A549 treated with DMSO at 1 μM for 4 hours (cell line): Measurements from ENCODE around the gene ITK. TPM values are rescaled to one million over a fixed set of nuclear protein-coding genes. Genes with fewer than 3 reads are reported as not detected.

Experiments
- total RNA-seq: library from RNA; stranded (reverse); fragments of 200-300 nt; extraction: Qiagen RNA extraction; gene quantifications from 5 replicates; pipeline ENCODE4 v1.2.3, GENCODE V29; 2022; ENCODE audit warnings: low read depth

The ITK gene
- 0.09 to 0.11 TPM in 2 of 5 replicates, not detected in the others for total RNA-seq

DNA sequence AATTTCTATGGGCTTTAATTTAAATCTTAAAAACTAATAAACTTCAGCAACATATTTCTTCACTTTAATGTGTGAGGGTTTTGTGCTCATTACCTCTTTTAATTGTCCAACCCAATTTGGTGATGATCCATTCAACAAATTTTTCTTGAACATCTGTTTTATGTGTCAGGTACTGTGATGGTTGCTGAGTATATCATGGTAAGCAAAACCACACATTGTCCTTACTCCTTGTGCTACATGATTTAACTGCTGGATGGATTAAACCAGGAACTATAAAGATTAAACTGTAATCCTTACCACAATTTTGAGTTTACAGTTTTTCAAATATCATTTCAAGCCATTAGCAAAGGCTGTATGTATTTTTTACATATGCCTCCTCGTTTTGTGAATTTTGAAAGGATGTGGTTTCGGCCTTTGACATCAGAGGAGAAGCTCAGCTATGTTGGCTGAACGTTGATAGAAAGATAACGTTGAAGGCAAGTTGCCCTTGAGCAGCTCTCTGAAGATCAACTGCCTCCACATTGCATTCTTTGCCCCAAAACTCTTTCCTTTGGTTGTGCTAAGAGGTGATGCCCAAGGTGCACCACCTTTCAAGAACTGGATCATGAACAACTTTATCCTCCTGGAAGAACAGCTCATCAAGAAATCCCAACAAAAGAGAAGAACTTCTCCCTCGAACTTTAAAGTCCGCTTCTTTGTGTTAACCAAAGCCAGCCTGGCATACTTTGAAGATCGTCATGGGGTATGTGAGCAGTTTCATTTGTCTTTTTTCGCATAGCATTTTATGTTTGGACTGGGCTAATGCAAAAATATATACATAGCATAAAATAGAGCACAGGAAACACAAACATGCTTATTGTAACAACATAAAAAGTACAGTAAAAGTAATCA, at the start of gene ITK:
Gene ITK, plus strand, starts transcription at position 467 of the 891 bp plus-strand sequence. Its CDS starts 138 bp downstream, at position 605.

DNA sequence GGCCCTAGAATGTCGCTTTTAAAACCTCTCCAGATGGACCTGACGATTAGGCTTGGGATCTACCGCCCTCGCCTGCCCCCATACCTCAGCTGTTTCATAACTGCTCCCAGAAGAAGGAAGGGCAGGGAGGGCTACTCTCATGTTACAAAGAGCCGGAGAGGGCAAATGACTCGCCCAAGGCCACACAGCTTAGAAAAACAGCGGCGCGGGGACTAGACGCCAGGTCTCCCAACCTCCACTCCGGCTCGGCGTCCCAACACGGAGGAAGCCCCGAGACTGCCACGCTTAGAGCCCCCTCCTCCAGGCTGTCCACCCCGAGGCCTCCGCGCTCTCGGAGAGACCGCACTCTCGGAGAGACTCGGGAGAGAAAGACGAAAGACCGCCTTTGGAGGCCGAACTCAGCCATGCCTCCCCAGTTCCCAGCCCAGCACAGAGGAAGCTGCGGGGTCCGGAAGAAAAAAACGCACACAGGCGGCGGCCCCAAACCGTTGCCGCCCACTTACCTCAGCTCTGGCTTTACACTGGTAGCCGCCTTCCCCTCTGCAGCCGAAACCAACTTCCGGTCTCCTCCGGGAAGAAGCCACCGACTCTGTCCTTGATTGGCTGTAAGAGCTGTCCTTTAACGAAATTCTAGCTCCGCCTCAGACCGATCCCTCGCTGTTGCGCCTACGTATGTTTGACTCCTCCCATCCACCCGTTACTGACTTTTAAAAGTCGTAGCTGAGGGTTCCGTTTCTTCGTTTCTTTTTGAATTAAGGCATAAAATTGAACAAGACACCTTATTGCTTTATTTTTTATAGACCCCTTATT, 38.1 kb upstream of the ITK start, which contains the start of gene MED7:
Gene MED7, minus strand, starts transcription at position 549 of the 810 bp plus-strand sequence. CDS start 3,434 bp downstream, outside the sequence.

GRCh38 chr5:157166214-157167213, 14.1 kb upstream of the ITK start, which contains the start of gene GARIN3:
Gene GARIN3 (minus strand): TSS chr5:157166264. CDS start chr5:157166168, 96 bp downstream.

GRCh38 chr5:157265714-157266285, 85.2 kb downstream of the ITK start, which contains the start of gene CYFIP2:
Gene CYFIP2 (plus strand): TSS chr5:157266123. CDS start chr5:157285362, 19,239 bp downstream.

Other genes starting within 250 kb of the ITK start
- gene TIMD4, start 217.6 kb upstream of the ITK start, total RNA-seq, result 0.72 to 1.9 TPM (median 1.4 TPM) in 5 replicates
- gene HAVCR1, start 121.7 kb upstream of the ITK start, total RNA-seq, result 35.8 to 44.2 TPM (median 43.9 TPM) in 5 replicates
- gene HAVCR2, start 71.8 kb upstream of the ITK start, total RNA-seq, result 0.23 to 0.63 TPM (median 0.40 TPM) in 5 replicates
- gene MED7, start 38.0 kb upstream of the ITK start, total RNA-seq, result 13.5 to 22.3 TPM (median 16.0 TPM) in 5 replicates
- not detected in 5 replicates for gene GARIN3, start 14.6 kb upstream of the ITK start, total RNA-seq
- gene CYFIP2, start 85.3 kb downstream of the ITK start, total RNA-seq, result 15.2 to 25.0 TPM (median 22.1 TPM) in 5 replicates